Mucosa of stomach (tissue), 1 donor: ENCODE data around the gene LSP1.

Experiments
- H3K27me3 ChIP-seq: one replicate; pipeline ENCODE4 v1.7.0; 2013; ENCODE audit warnings: mild to moderate bottlenecking, low read length; ENCODE audit not compliant: control insufficient read depth, insufficient read depth
- H3K36me3 ChIP-seq: one replicate; pipeline ENCODE4 v1.7.0; 2013; ENCODE audit warnings: low read length; ENCODE audit not compliant: control insufficient read depth, insufficient read depth
- H3K4me1 ChIP-seq: one replicate; pipeline ENCODE4 v1.7.0; 2013; ENCODE audit warnings: mild to moderate bottlenecking, low read length; ENCODE audit not compliant: control insufficient read depth, insufficient read depth
- H3K4me3 ChIP-seq: one replicate; pipeline ENCODE4 v1.7.0; 2013; ENCODE audit warnings: low read length
- H3K9ac ChIP-seq: one replicate; pipeline ENCODE4 v1.7.0; 2013; ENCODE audit warnings: mild to moderate bottlenecking, low read length, moderate library complexity
- H3K9me3 ChIP-seq: one replicate; pipeline ENCODE4 v1.7.0; 2013; ENCODE audit warnings: mild to moderate bottlenecking, low read length, moderate library complexity; ENCODE audit not compliant: control insufficient read depth
- donor health status: Pancreatic carcinoma.

Gene LSP1

GRCh38 chr11:1858154-1858553 is 5.3 kb downstream of the LSP1 start:
- Histone ChIP-seq H3K4me3 (no peak overlapping the region), H3K9ac (no peak overlapping the region), H3K4me1 (peaks cover 5% of the 10 kb centered on the region), H3K27me3 (no peaks in the 10 kb centered on the region), H3K36me3 (no peaks in the 10 kb centered on the region), H3K9me3 (no peaks in the 10 kb centered on the region)

- H3K36me3 ChIP-seq: no peaks in the 10 kb centered on the region
- no peaks in the 10 kb centered on the region for H3K9me3 ChIP-seq
- H3K9ac ChIP-seq: no peak overlapping the region
- no peaks in the 10 kb centered on the region for H3K27me3 ChIP-seq
- H3K4me3 ChIP-seq: no peak overlapping the region
- H3K4me1 ChIP-seq: peaks cover 9% of the 10 kb centered on the region
Observed at GRCh38 chr11:1858576-1858975, 5.7 kb downstream of the LSP1 start.

- no peaks in the 10 kb centered on the region for H3K27me3 ChIP-seq
- H3K4me1 ChIP-seq: peaks cover 13% of the 10 kb centered on the region
- H3K9ac ChIP-seq: no peak overlapping the region
- no peak overlapping the region for H3K4me3 ChIP-seq
- H3K9me3 ChIP-seq: no peaks in the 10 kb centered on the region
- H3K36me3 ChIP-seq: no peaks in the 10 kb centered on the region
Observed at GRCh38 chr11:1859004-1859403, 6.1 kb downstream of the LSP1 start.

- Histone ChIP-seq H3K9me3 (no peaks in the 10 kb centered on the region), H3K36me3 (no peaks in the 10 kb centered on the region), H3K27me3 (no peaks in the 10 kb centered on the region), H3K9ac (no peak overlapping the region), H3K4me1 (peaks cover 14% of the 10 kb centered on the region), H3K4me3 (no peak overlapping the region)
Observed at GRCh38 chr11:1860108-1860507, 7.2 kb downstream of the LSP1 start.

GRCh38 chr11:1861435-1862411 is 8.8 kb downstream of the LSP1 start:
- Histone ChIP-seq H3K27me3 (no peaks in the 10 kb centered on the region), H3K9ac (no peak overlapping the region), H3K9me3 (no peaks in the 10 kb centered on the region), H3K4me1 (peaks cover 14% of the 10 kb centered on the region), H3K4me3 (no peak overlapping the region), H3K36me3 (no peaks in the 10 kb centered on the region)

- Histone ChIP-seq H3K36me3 (no peaks in the 10 kb centered on the region), H3K9me3 (no peaks in the 10 kb centered on the region), H3K9ac (peak overlapping the region; percentile 37), H3K4me3 (no peak overlapping the region), H3K27me3 (no peaks in the 10 kb centered on the region), H3K4me1 (peaks cover 14% of the 10 kb centered on the region)
Observed at GRCh38 chr11:1862588-1863351, 9.9 kb downstream of the LSP1 start.

GRCh38 chr11:1863352-1864216 is 10.7 kb downstream of the LSP1 start:
- Histone ChIP-seq H3K27me3 (no peaks in the 10 kb centered on the region), H3K4me1 (peaks cover 14% of the 10 kb centered on the region), H3K9me3 (no peaks in the 10 kb centered on the region), H3K9ac (peak overlapping the region; percentile 37), H3K4me3 (no peak overlapping the region), H3K36me3 (no peaks in the 10 kb centered on the region)

GRCh38 chr11:1864231-1864630 is 11.3 kb downstream of the LSP1 start:
- no peaks in the 10 kb centered on the region for H3K9me3 ChIP-seq
- peak overlapping the region; percentile 37 for H3K9ac ChIP-seq
- H3K4me3 ChIP-seq: no peak overlapping the region
- H3K4me1 ChIP-seq: peaks cover 14% of the 10 kb centered on the region
- H3K27me3 ChIP-seq: no peaks in the 10 kb centered on the region
- no peaks in the 10 kb centered on the region for H3K36me3 ChIP-seq

- Histone ChIP-seq H3K4me3 (no peak overlapping the region), H3K9me3 (no peaks in the 10 kb centered on the region), H3K36me3 (no peaks in the 10 kb centered on the region), H3K4me1 (peaks cover 14% of the 10 kb centered on the region), H3K27me3 (peaks cover 4% of the 10 kb centered on the region), H3K9ac (peak overlapping the region; percentile 47)
Observed at GRCh38 chr11:1864831-1865665, 12.2 kb downstream of the LSP1 start.

- H3K4me3 ChIP-seq: no peak overlapping the region
- H3K9me3 ChIP-seq: no peaks in the 10 kb centered on the region
- peaks cover 14% of the 10 kb centered on the region for H3K4me1 ChIP-seq
- H3K9ac ChIP-seq: no peak overlapping the region
- H3K27me3 ChIP-seq: peaks cover 13% of the 10 kb centered on the region
- no peaks in the 10 kb centered on the region for H3K36me3 ChIP-seq
Observed at GRCh38 chr11:1866226-1866625, 13.3 kb downstream of the LSP1 start.

GRCh38 chr11:1866776-1867175 is 13.9 kb downstream of the LSP1 start:
- H3K4me3 ChIP-seq: no peak overlapping the region

More at GRCh38 chr11:1866776-1867175, 13.9 kb downstream of the LSP1 start:
- Histone ChIP-seq H3K9me3 (no peaks in the 10 kb centered on the region), H3K27me3 (peaks cover 13% of the 10 kb centered on the region), H3K4me1 (peaks cover 14% of the 10 kb centered on the region), H3K9ac (no peak overlapping the region), H3K36me3 (no peaks in the 10 kb centered on the region)
